Activated T-cell treated with anti-CD3 and anti-CD28 coated beads for 1 hour (primary cell): ENCODE measurements around the gene HOXA6.

Experiments used
- DNase-seq: peaks from one replicate; pipeline ENCODE4 v3.0.0-alpha.2; 2020; ENCODE audit warnings: low read depth

HOXA6 gene

GRCh38 chr7:27161214-27161720 is 13.7 kb upstream of the HOXA6 start:
- DNase-seq = no peak

- peak; percentile 85 for DNase-seq
Observed at GRCh38 chr7:27160546-27161213, 13.1 kb upstream of the HOXA6 start.

GRCh38 chr7:27160145-27160545 is 12.6 kb upstream of the HOXA6 start:
- no peak for DNase-seq

GRCh38 chr7:27159266-27160144 is 11.9 kb upstream of the HOXA6 start:
- DNase-seq = no peak

GRCh38 chr7:27158436-27159265 is 11.1 kb upstream of the HOXA6 start:
- DNase-seq = no peak

GRCh38 chr7:27157702-27158431 is 10.3 kb upstream of the HOXA6 start:
- DNase-seq = no peak

- no peak for DNase-seq
Observed at GRCh38 chr7:27156916-27157701, 9.5 kb upstream of the HOXA6 start.

GRCh38 chr7:27156508-27156898 is 8.9 kb upstream of the HOXA6 start, which contains the start of gene HOXA7:
Gene HOXA7 (minus strand): TSS chr7:27156675. CDS start chr7:27156545, 130 bp downstream.
- DNase-seq = no peak

GRCh38 chr7:27155816-27156507 is 8.4 kb upstream of the HOXA6 start:
- DNase-seq = no peak

GRCh38 chr7:27154901-27155815 is 7.6 kb upstream of the HOXA6 start:
- DNase-seq = no peak

GRCh38 chr7:27154369-27154768 is 6.8 kb upstream of the HOXA6 start:
- no peak for DNase-seq

- DNase-seq = no peak
Observed at GRCh38 chr7:27153526-27153925, 6.0 kb upstream of the HOXA6 start.

- DNase-seq = no peak
Observed at GRCh38 chr7:27152816-27153442, 5.4 kb upstream of the HOXA6 start.

- no peak for DNase-seq
Observed at GRCh38 chr7:27151931-27152815, 4.6 kb upstream of the HOXA6 start, which contains the start of gene HOXA3. Gene HOXA3 (minus strand): TSS chr7:27152583. CDS start chr7:27110640, 41,943 bp downstream.

- no peak for DNase-seq
Observed at GRCh38 chr7:27151341-27151930, 3.9 kb upstream of the HOXA6 start.

GRCh38 chr7:27150568-27151340 is 3.2 kb upstream of the HOXA6 start:
- peak; percentile 53 for DNase-seq
